OCI-LY7 (cell line): ENCODE data around the gene LCN9.

ENCODE experiments used
- EZH2phosphoT487 ChIP-seq: fragments of 200-600 bp; sonication (generic); IDR thresholded peaks from 2 replicates; pipeline ENCODE4 v1.6.1; 2018; ENCODE audit warnings: low read depth, borderline replicate concordance, mild to moderate bottlenecking, mixed run types, antibody characterized with exemption, low read length, moderate library complexity, mixed read lengths
- TF ChIP-seq, protein P1 (sequence below): fragments of 200-600 bp; sonication (generic); conservative IDR thresholded peaks from 2 replicates; pipeline ENCODE4 v1.5.1; 2014; ENCODE audit warnings: mild to moderate bottlenecking, antibody characterized with exemption, low read length, moderate library complexity, mixed read lengths

DNA sequence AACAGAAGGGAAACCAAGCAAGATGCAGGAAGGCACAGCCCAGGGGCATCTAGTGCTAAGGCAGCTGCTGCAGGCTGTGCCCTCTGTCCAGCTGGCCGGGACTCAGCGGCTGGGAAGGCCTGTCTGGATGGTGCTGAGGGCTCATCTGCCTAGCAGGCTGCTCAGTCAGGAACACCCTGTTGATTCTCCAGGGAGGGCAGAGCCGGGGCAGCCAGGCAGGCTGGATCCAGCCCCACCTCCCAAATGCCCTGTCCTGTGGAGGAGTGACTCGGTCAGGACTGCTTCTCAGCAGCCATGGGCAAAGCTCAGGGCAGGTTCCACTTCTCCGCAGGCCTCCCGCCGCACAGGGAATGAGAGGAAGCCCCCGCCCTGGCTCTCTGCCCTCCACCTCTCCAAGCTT is 7.8 kb upstream of the LCN9 start:
- TF ChIP-seq, protein P1, sequence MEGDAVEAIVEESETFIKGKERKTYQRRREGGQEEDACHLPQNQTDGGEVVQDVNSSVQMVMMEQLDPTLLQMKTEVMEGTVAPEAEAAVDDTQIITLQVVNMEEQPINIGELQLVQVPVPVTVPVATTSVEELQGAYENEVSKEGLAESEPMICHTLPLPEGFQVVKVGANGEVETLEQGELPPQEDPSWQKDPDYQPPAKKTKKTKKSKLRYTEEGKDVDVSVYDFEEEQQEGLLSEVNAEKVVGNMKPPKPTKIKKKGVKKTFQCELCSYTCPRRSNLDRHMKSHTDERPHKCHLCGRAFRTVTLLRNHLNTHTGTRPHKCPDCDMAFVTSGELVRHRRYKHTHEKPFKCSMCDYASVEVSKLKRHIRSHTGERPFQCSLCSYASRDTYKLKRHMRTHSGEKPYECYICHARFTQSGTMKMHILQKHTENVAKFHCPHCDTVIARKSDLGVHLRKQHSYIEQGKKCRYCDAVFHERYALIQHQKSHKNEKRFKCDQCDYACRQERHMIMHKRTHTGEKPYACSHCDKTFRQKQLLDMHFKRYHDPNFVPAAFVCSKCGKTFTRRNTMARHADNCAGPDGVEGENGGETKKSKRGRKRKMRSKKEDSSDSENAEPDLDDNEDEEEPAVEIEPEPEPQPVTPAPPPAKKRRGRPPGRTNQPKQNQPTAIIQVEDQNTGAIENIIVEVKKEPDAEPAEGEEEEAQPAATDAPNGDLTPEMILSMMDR: no peak
- TF ChIP-seq EZH2phosphoT487: no peak
